GM12891 (cell line): Measurements from ENCODE around the gene CCR8.

Experiments
- PAX5 ChIP-seq: IDR thresholded peaks from 2 replicates; pipeline ENCODE4 v1.6.1; 2011; ENCODE audit warnings: low read length, moderate library complexity, mild to moderate bottlenecking; ENCODE audit not compliant: insufficient read depth, severe bottlenecking
- POLR2A ChIP-seq: IDR thresholded peaks from 2 replicates; pipeline ENCODE4 v1.6.1; 2011; ENCODE audit warnings: low read depth, low read length, control low read depth
- POLR2AphosphoS5 ChIP-seq: IDR thresholded peaks from 2 replicates; pipeline ENCODE4 v1.6.1; 2011; ENCODE audit warnings: low read depth, low read length, control low read depth

DNA sequence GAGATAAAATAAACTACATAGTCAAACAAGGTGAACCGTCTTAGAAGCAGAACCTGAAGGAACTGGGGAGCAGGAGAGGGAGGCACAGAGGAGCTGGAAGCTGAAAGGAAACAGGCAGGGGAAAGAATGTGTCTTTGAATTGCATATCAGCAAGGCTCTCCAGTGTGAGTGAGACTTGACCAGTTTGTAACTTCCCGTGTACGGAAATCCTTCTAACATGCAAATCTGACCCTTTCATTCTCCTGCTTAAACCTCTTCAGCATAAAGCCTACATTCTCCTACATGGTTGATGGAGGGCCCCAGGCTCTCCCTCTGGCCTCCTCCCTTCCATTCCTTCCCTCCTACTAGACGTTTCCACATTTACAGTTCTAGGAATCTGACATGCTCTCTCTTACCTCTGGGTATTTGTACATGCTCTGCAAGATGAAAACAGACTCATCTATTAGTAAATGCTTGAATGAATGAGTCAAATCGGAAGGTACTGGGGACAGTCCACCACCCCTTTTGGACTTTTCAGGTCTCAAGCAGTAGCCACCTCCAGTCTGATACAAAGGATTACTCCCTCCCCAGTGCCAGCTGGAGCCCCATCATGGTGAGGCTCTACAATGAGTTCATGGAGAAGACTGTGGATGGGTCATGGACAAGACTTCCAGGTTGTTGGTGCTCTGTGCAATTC is 47.6 kb downstream of the CCR8 start:
- no peak for TF ChIP-seq POLR2A
- no peak for TF ChIP-seq PAX5
- TF ChIP-seq POLR2AphosphoS5: no peak
